DMS79 treated with DMSO at 0.1 percent for 48 hours (cell line): ENCODE results near the gene ZNF784.

Source experiments
- DNase-seq: peaks from one replicate; lab custom pipeline; 2025; lab: John Stamatoyannopoulos, UW

The ZNF784 gene

GRCh38 chr19:55602104-55603001 is 22.0 kb downstream of the ZNF784 start:
- DNase-seq: no peak

GRCh38 chr19:55601084-55601483 is 23.3 kb downstream of the ZNF784 start:
- DNase-seq: no peak

GRCh38 chr19:55600662-55601028 is 23.7 kb downstream of the ZNF784 start:
- peak; percentile 47 for DNase-seq

- peak; percentile 98 for DNase-seq
Measured at GRCh38 chr19:55599842-55600661, 24.3 kb downstream of the ZNF784 start, which contains the start of gene ZNF524. TSS of gene ZNF524 (plus strand) at chr19:55600288. CDS start at chr19:55602113, 1,825 bp downstream.

GRCh38 chr19:55599468-55599841 is 24.9 kb downstream of the ZNF784 start, which contains the start of gene FIZ1:
TSS of gene FIZ1 (minus strand) at chr19:55599517. CDS start at chr19:55597865, 1,652 bp downstream.
- DNase-seq: peak; percentile 98

GRCh38 chr19:55598719-55599467 is 25.5 kb downstream of the ZNF784 start:
- DNase-seq: peak; percentile 88

- no peak for DNase-seq
Measured at GRCh38 chr19:55598034-55598433, 26.3 kb downstream of the ZNF784 start.

GRCh38 chr19:55597501-55597921 is 26.9 kb downstream of the ZNF784 start:
- no peak for DNase-seq

GRCh38 chr19:55596304-55596703 is 28.1 kb downstream of the ZNF784 start:
- DNase-seq: no peak

- DNase-seq: no peak
Measured at GRCh38 chr19:55594996-55595545, 29.3 kb downstream of the ZNF784 start.

- no peak for DNase-seq
Measured at GRCh38 chr19:55593096-55593772, 31.1 kb downstream of the ZNF784 start.

GRCh38 chr19:55592391-55593090 is 31.8 kb downstream of the ZNF784 start:
- DNase-seq: no peak

GRCh38 chr19:55591555-55591954 is 32.8 kb downstream of the ZNF784 start:
- no peak for DNase-seq

GRCh38 chr19:55590617-55591016 is 33.7 kb downstream of the ZNF784 start:
- DNase-seq: no peak

- DNase-seq: no peak
Measured at GRCh38 chr19:55590109-55590508, 34.3 kb downstream of the ZNF784 start.

- no peak for DNase-seq
Measured at GRCh38 chr19:55588738-55589137, 35.6 kb downstream of the ZNF784 start.

GRCh38 chr19:55586976-55587668 is 37.2 kb downstream of the ZNF784 start:
- DNase-seq: peak; percentile 90

GRCh38 chr19:55585658-55586339 is 38.6 kb downstream of the ZNF784 start:
- DNase-seq: peak; percentile 33

- DNase-seq: no peak
Measured at GRCh38 chr19:55584871-55585270, 39.5 kb downstream of the ZNF784 start.
